Smooth muscle cell (in vitro differentiated cells): ENCODE data around the gene STRADA. TPM values are rescaled to one million over a fixed set of nuclear protein-coding genes. Genes with fewer than 3 reads are reported as not detected.

Experiments
- DNase-seq: peaks from one replicate; lab custom pipeline; 2025; ENCODE audit not compliant: unreplicated experiment; lab: John Stamatoyannopoulos, UW
- H2AFZ ChIP-seq: fragments of 200-600 bp; sonication (generic); 2 replicates; pipeline ENCODE4 v1.6.0; 2016; ENCODE audit warnings: antibody characterized with exemption, low read depth, mild to moderate bottlenecking
- H3F3A ChIP-seq: fragments of 200-600 bp; sonication (generic); 2 replicates; pipeline ENCODE4 v1.6.0; 2017; ENCODE audit warnings: antibody characterized with exemption, low read depth
- H3K27ac ChIP-seq: fragments of 200-600 bp; sonication (generic); 2 replicates; pipeline ENCODE4 v1.5.1; 2016; ENCODE audit warnings: low read depth, mild to moderate bottlenecking
- H3K27me3 ChIP-seq: fragments of 200-600 bp; sonication (generic); 2 replicates; pipeline ENCODE4 v1.6.1; 2016; ENCODE audit warnings: low read depth, mild to moderate bottlenecking
- H3K36me3 ChIP-seq: fragments of 200-600 bp; sonication (generic); 2 replicates; pipeline ENCODE4 v1.5.1; 2016; ENCODE audit warnings: low read depth
- H3K4me1 ChIP-seq: fragments of 200-600 bp; sonication (generic); 2 replicates; pipeline ENCODE4 v1.5.1; 2016; ENCODE audit warnings: low read depth
- H3K4me2 ChIP-seq: fragments of 200-600 bp; sonication (generic); 2 replicates; pipeline ENCODE4 v1.6.0; 2016; ENCODE audit warnings: mild to moderate bottlenecking
- H3K4me3 ChIP-seq: fragments of 200-600 bp; sonication (generic); 2 replicates; pipeline ENCODE4 v1.5.1; 2016; ENCODE audit warnings: mild to moderate bottlenecking
- H3K79me2 ChIP-seq: fragments of 200-600 bp; sonication (generic); 2 replicates; pipeline ENCODE4 v1.6.0; 2016; ENCODE audit warnings: low read depth, mild to moderate bottlenecking
- H3K9ac ChIP-seq: fragments of 200-600 bp; sonication (generic); 2 replicates; pipeline ENCODE4 v1.6.0; 2016; ENCODE audit warnings: low read depth
- H3K9me3 ChIP-seq: fragments of 200-600 bp; sonication (generic); replicated peaks from 2 replicates; pipeline ENCODE4 v1.5.1; 2016; ENCODE audit warnings: low read depth
- H4K20me1 ChIP-seq: fragments of 200-600 bp; sonication (generic); 2 replicates; pipeline ENCODE4 v1.6.0; 2016; ENCODE audit warnings: low read depth
- CTCF ChIP-seq: fragments of 200-600 bp; sonication (generic); IDR thresholded peaks from 2 replicates; pipeline ENCODE4 v1.5.1; 2017; ENCODE audit warnings: borderline replicate concordance, mild to moderate bottlenecking, antibody characterized with exemption; ENCODE audit not compliant: insufficient read depth, poor library complexity, severe bottlenecking
- WGBS: methylation state at CpG from one replicate; pipeline ENCODE4 v1.1.7; 2016; ENCODE audit warnings: low lambda C conversion rate; 5-methylcytosine and 5-hydroxymethylcytosine counted together
- polyA plus RNA-seq: library from polyadenylated mRNA; unstranded; fragments of >200 nt; fragmentation: Nextera tagmentation; extraction: Ambion mirVana; gene quantifications from 2 replicates; pipeline ENCODE4 v1.2.1, GENCODE V29; 2016
- total RNA-seq: library from RNA; depleted of rRNA; stranded (reverse); fragments of >200 nt; gene quantifications from 2 replicates; pipeline ENCODE4 v1.2.3, GENCODE V29; 2014

Gene STRADA
- total and polyA plus RNA-seq, 2 experiments from 2014 or later, result 13.6 to 26.8 TPM

- TF ChIP-seq CTCF, result peak; percentile 31
- Histone ChIP-seq H2AFZ (no peak overlapping the region), H3K9ac (no peak overlapping the region), H4K20me1 (peaks cover 20% of the 10 kb centered on the region), H3K79me2 (no peaks in the 10 kb centered on the region), H3K9me3 (no peaks in the 10 kb centered on the region), H3K4me3 (no peak overlapping the region), H3F3A (no peaks in the 10 kb centered on the region), H3K4me1 (peaks cover 13% of the 10 kb centered on the region), H3K4me2 (peak overlapping the region; percentile 95), H3K27me3 (no peaks in the 10 kb centered on the region), H3K27ac (no peak overlapping the region), H3K36me3 (no peaks in the 10 kb centered on the region)
- 88% methylated on average over 22 of the region's 22 CpGs for WGBS
- DNase-seq, result no peak
These were observed 44.0 kb downstream of the STRADA start for GRCh38 chr17:63697341-63698286.

- 87% methylated on average over 9 of the region's 9 CpGs for WGBS
- TF ChIP-seq CTCF, result peak; percentile 20
- Histone ChIP-seq H3K4me2 (no peak overlapping the region), H2AFZ (no peak overlapping the region), H3K36me3 (no peaks in the 10 kb centered on the region), H3K4me3 (no peak overlapping the region), H4K20me1 (peaks cover 19% of the 10 kb centered on the region), H3K9ac (no peak overlapping the region), H3K79me2 (no peaks in the 10 kb centered on the region), H3F3A (no peaks in the 10 kb centered on the region), H3K9me3 (no peaks in the 10 kb centered on the region), H3K27me3 (no peaks in the 10 kb centered on the region), H3K4me1 (peaks cover 11% of the 10 kb centered on the region), H3K27ac (no peak overlapping the region)
- no peak for DNase-seq
These were observed 45.1 kb downstream of the STRADA start for GRCh38 chr17:63696381-63696961.

GRCh38 chr17:63695889-63696288 is 45.7 kb downstream of the STRADA start:
- Histone ChIP-seq H4K20me1 (peaks cover 14% of the 10 kb centered on the region), H2AFZ (no peak overlapping the region), H3K4me2 (no peak overlapping the region), H3K36me3 (no peaks in the 10 kb centered on the region), H3K27me3 (no peaks in the 10 kb centered on the region), H3K27ac (no peak overlapping the region), H3K4me1 (peaks cover 7% of the 10 kb centered on the region), H3K4me3 (no peak overlapping the region), H3K9me3 (no peaks in the 10 kb centered on the region), H3K9ac (no peak overlapping the region), H3F3A (no peaks in the 10 kb centered on the region), H3K79me2 (no peaks in the 10 kb centered on the region)
- no peak for DNase-seq
- no peak for TF ChIP-seq CTCF
- 97% methylated on average over 6 of the region's 6 CpGs for WGBS
